Liver (tissue), 9 donors: ENCODE results near the gene CASD1. TPM values are rescaled to one million over a fixed set of nuclear protein-coding genes. Genes with fewer than 3 reads are reported as not detected.

ENCODE experiments used
- DNase-seq: peaks from one replicate; pipeline ENCODE4 v3.0.0-alpha.2; 2017; ENCODE audit warnings: low spot score
- H3K27ac ChIP-seq, 2 donors: one replicate each; pipeline ENCODE4 v1.7.0; 2013; ENCODE audit warnings: inconsistent platforms in 2 of 2, low read length in 2 of 2, control low read depth in 1 of 2, low read depth in 1 of 2, mild to moderate bottlenecking in 1 of 2
- H3K27me3 ChIP-seq, 4 donors: one replicate each; pipeline versions ENCODE4 v1.6.1 to v1.7.0; 2013; ENCODE audit warnings: low read length in 3 of 4, inconsistent platforms in 1 of 4, mild to moderate bottlenecking in 1 of 4, moderate library complexity in 1 of 4; ENCODE audit not compliant: control insufficient read depth in 4 of 4, insufficient read depth in 4 of 4
- H3K36me3 ChIP-seq, 4 donors: one replicate each; pipeline versions ENCODE4 v1.6.1 to v1.7.0; 2013; ENCODE audit warnings: low read length in 3 of 4, mild to moderate bottlenecking in 3 of 4, low read depth in 1 of 4, moderate library complexity in 1 of 4; ENCODE audit not compliant: control insufficient read depth in 4 of 4, insufficient read depth in 3 of 4
- H3K4me1 ChIP-seq, 4 donors: one replicate each; pipeline versions ENCODE4 v1.6.1 to v1.7.0; 2013; ENCODE audit warnings: low read length in 3 of 4, mild to moderate bottlenecking in 3 of 4, moderate library complexity in 1 of 4; ENCODE audit not compliant: control insufficient read depth in 4 of 4, insufficient read depth in 4 of 4
- H3K4me3 ChIP-seq, 3 donors: one replicate each; pipeline versions ENCODE4 v1.6.1 to v1.7.0; 2013; ENCODE audit warnings: low read length in 3 of 3, control low read depth in 1 of 3, low read depth in 1 of 3, mild to moderate bottlenecking in 1 of 3
- H3K9ac ChIP-seq, 2 donors: one replicate each; pipeline ENCODE4 v1.7.0; 2013; ENCODE audit warnings: low read length in 2 of 2, mild to moderate bottlenecking in 2 of 2, moderate library complexity in 2 of 2, control low read depth in 1 of 2, low read depth in 1 of 2
- H3K9me3 ChIP-seq, 4 donors: one replicate each; pipeline versions ENCODE4 v1.6.1 to v1.7.0; 2013; ENCODE audit warnings: low read length in 3 of 4; ENCODE audit not compliant: control insufficient read depth in 4 of 4
- FOXA1 ChIP-seq: IDR thresholded peaks from 2 replicates; pipeline ENCODE4 v1.6.1; 2016; ENCODE audit warnings: antibody characterized with exemption
- FOXA2 ChIP-seq: IDR thresholded peaks from 2 replicates; pipeline ENCODE4 v1.6.1; 2016; ENCODE audit warnings: antibody characterized with exemption
- GABPA ChIP-seq, 2 donors: IDR thresholded peaks in 1 of 2; conservative IDR thresholded peaks in 1 of 2; 2 replicates each; pipeline ENCODE4 v1.6.1; 2016; ENCODE audit warnings: antibody characterized with exemption in 2 of 2, mild to moderate bottlenecking in 1 of 2, moderate library complexity in 1 of 2
- HNF4A ChIP-seq, 2 donors: conservative IDR thresholded peaks; 2 replicates each; pipeline ENCODE4 v1.6.1; 2016; ENCODE audit warnings: antibody characterized with exemption in 2 of 2, mild to moderate bottlenecking in 2 of 2
- HNF4G ChIP-seq: IDR thresholded peaks from 2 replicates; pipeline ENCODE4 v1.6.1; 2016; ENCODE audit warnings: antibody characterized with exemption
- JUND ChIP-seq, 2 donors: IDR thresholded peaks; 2 replicates each; pipeline ENCODE4 v1.6.1; 2016; ENCODE audit warnings: antibody characterized with exemption in 2 of 2
- NR2F2 ChIP-seq: IDR thresholded peaks from 2 replicates; pipeline ENCODE4 v1.6.1; 2016; ENCODE audit warnings: antibody characterized with exemption
- RAD21 ChIP-seq, 2 donors: IDR thresholded peaks; 2 replicates each; pipeline ENCODE4 v1.6.1; 2016; ENCODE audit warnings: antibody characterized with exemption in 2 of 2, mild to moderate bottlenecking in 2 of 2
- RXRA ChIP-seq, 2 donors: IDR thresholded peaks; 2 replicates each; pipeline ENCODE4 v1.6.1; 2017 to 2018; ENCODE audit warnings: antibody characterized with exemption in 2 of 2, mild to moderate bottlenecking in 1 of 2
- SP1 ChIP-seq: IDR thresholded peaks from 2 replicates; pipeline ENCODE4 v1.6.1; 2018; ENCODE audit warnings: antibody characterized with exemption, mild to moderate bottlenecking
- YY1 ChIP-seq: IDR thresholded peaks from 2 replicates; pipeline ENCODE4 v1.6.1; 2016; ENCODE audit warnings: antibody characterized with exemption, mild to moderate bottlenecking
- WGBS: extraction: QIAGEN DNeasy Blood & Tissue Kit; methylation state at CpG from one replicate; pipeline ENCODE4 v1.1.7; 2013; 5-methylcytosine and 5-hydroxymethylcytosine counted together
- polyA plus RNA-seq, 2 donors: library from polyadenylated mRNA; stranded (reverse) in 1 of 2; unstranded in 1 of 2; fragments of 200-250 nt in 1 of 2; fragments of >200 nt in 1 of 2; fragmentation: Nextera tagmentation in 1 of 2; extraction: Ambion mirVana in 1 of 2; gene quantifications; one replicate each; pipeline versions ENCODE4 v1.2.1 to v1.2.3, GENCODE V29; 2013 to 2015
- total RNA-seq, 2 donors: library from RNA; depleted of rRNA; stranded (reverse); fragments of >200 nt; gene quantifications; one replicate each; pipeline ENCODE4 v1.2.3, GENCODE V29; 2014
- TF ChIP-seq, protein P1 (sequence below): fragments of 150-350 bp; IDR thresholded peaks from 2 replicates; pipeline ENCODE4 v1.5.1; 2017; ENCODE audit warnings: improper control_type of control experiment, low read depth, low read length; ENCODE audit not compliant: missing input control
- TF ChIP-seq, protein P2 (sequence below): IDR thresholded peaks from 2 replicates; pipeline ENCODE4 v1.6.1; 2016; ENCODE audit warnings: antibody characterized with exemption
- TF ChIP-seq, protein P3 (sequence below): IDR thresholded peaks from 2 replicates; pipeline ENCODE4 v1.6.1; 2016; ENCODE audit warnings: antibody characterized with exemption
- TF ChIP-seq, protein P4 (sequence below): IDR thresholded peaks from 2 replicates; pipeline ENCODE4 v1.6.1; 2016; ENCODE audit warnings: antibody characterized with exemption, mild to moderate bottlenecking
- donor health status: healthy.
- donor health status: healthy.
- donor health status: healthy.
- donor health status: healthy.
- donor health status: healthy.

CASD1 gene
- total and polyA plus RNA-seq, 4 donors = 3.8 to 14.1 (median 8.1) TPM

DNA sequence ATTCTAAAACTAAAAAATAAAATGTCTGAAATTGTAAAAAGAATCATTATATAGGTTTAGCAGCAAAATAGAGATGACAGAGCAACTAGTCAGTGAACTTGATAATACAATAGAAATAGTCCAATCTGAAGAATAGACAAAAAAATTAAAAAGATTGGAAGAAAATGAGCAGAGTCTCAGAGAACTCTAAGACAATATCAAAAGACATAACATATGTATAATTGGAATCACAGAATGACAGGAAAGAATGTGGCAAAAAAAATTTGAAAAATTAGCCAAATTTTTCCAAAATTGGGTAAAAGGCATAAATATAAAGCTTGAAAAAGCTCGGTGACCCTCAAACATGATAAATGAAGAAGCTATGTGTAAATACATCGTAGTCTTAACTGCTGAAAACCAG, 38.0 kb upstream of the CASD1 start:
- WGBS = 80% methylated on average over 2 of the region's 2 CpGs
- H3K36me3 ChIP-seq = no peaks in the 10 kb centered on the region

DNA sequence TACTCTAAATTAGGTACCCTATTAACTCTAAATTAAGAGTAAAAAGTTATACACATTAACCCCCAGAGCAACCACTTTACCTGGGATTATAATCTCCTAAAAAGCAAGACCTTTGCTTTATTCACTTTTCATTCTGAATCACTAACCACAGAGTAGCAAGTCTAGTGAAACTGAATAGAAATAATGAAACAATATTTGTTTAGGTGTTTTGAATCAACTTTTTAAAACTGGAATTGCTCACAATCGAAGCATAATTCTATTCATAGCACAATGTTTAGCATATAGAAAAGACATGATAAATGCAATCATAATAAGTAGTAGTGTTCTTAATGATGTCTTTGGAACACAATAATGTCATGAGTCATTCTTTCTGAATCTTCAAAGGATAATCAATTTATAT, 37.0 kb upstream of the CASD1 start:
- H3K9ac ChIP-seq = no peak overlapping the region
- TF ChIP-seq, protein P1, sequence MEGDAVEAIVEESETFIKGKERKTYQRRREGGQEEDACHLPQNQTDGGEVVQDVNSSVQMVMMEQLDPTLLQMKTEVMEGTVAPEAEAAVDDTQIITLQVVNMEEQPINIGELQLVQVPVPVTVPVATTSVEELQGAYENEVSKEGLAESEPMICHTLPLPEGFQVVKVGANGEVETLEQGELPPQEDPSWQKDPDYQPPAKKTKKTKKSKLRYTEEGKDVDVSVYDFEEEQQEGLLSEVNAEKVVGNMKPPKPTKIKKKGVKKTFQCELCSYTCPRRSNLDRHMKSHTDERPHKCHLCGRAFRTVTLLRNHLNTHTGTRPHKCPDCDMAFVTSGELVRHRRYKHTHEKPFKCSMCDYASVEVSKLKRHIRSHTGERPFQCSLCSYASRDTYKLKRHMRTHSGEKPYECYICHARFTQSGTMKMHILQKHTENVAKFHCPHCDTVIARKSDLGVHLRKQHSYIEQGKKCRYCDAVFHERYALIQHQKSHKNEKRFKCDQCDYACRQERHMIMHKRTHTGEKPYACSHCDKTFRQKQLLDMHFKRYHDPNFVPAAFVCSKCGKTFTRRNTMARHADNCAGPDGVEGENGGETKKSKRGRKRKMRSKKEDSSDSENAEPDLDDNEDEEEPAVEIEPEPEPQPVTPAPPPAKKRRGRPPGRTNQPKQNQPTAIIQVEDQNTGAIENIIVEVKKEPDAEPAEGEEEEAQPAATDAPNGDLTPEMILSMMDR = no peak
- no peak for TF ChIP-seq HNF4A (conservative IDR thresholded peaks at IDR 0.05)
- no peak for TF ChIP-seq YY1
- TF ChIP-seq, protein P2, sequence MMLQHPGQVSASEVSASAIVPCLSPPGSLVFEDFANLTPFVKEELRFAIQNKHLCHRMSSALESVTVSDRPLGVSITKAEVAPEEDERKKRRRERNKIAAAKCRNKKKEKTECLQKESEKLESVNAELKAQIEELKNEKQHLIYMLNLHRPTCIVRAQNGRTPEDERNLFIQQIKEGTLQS = no peak
- TF ChIP-seq, protein P3, sequence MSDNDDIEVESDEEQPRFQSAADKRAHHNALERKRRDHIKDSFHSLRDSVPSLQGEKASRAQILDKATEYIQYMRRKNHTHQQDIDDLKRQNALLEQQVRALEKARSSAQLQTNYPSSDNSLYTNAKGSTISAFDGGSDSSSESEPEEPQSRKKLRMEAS = no peak
- TF ChIP-seq JUND (IDR thresholded peaks at IDR 0.05) = no peak
- TF ChIP-seq SP1 = no peak
- TF ChIP-seq NR2F2 = no peak
- no peak for TF ChIP-seq RAD21 (IDR thresholded peaks at IDR 0.05)
- TF ChIP-seq GABPA (IDR thresholded peaks at IDR 0.05 in 1 of 2, conservative IDR thresholded peaks at IDR 0.05 in 1 of 2) = no peak
- no peak for TF ChIP-seq RXRA (IDR thresholded peaks at IDR 0.05)
- 83% methylated on average over 1 of the region's 1 CpG for WGBS
- H3K36me3 ChIP-seq = no peaks in the 10 kb centered on the region
- H3K4me3 ChIP-seq = no peak overlapping the region
- peaks cover 0 to 5% (median 0%) of the 10 kb centered on the region in 4 donors for H3K9me3 ChIP-seq
- no peak overlapping the region for H3K27ac ChIP-seq
- no peak for DNase-seq
- H3K27me3 ChIP-seq = peaks cover 0 to 3% (median 1%) of the 10 kb centered on the region in 4 donors
- no peaks in the 10 kb centered on the region for H3K4me1 ChIP-seq

More for the DNA sequence above, 38.0 kb upstream of the CASD1 start:
- Histone ChIP-seq H3K27me3 (peaks cover 0 to 2% (median 0%) of the 10 kb centered on the region in 4 donors), H3K9me3 (peaks cover 0 to 5% (median 0%) of the 10 kb centered on the region in 4 donors), H3K4me1 (no peaks in the 10 kb centered on the region), H3K27ac (no peak overlapping the region), H3K9ac (no peak overlapping the region), H3K4me3 (no peak overlapping the region)
- TF ChIP-seq, protein P4, sequence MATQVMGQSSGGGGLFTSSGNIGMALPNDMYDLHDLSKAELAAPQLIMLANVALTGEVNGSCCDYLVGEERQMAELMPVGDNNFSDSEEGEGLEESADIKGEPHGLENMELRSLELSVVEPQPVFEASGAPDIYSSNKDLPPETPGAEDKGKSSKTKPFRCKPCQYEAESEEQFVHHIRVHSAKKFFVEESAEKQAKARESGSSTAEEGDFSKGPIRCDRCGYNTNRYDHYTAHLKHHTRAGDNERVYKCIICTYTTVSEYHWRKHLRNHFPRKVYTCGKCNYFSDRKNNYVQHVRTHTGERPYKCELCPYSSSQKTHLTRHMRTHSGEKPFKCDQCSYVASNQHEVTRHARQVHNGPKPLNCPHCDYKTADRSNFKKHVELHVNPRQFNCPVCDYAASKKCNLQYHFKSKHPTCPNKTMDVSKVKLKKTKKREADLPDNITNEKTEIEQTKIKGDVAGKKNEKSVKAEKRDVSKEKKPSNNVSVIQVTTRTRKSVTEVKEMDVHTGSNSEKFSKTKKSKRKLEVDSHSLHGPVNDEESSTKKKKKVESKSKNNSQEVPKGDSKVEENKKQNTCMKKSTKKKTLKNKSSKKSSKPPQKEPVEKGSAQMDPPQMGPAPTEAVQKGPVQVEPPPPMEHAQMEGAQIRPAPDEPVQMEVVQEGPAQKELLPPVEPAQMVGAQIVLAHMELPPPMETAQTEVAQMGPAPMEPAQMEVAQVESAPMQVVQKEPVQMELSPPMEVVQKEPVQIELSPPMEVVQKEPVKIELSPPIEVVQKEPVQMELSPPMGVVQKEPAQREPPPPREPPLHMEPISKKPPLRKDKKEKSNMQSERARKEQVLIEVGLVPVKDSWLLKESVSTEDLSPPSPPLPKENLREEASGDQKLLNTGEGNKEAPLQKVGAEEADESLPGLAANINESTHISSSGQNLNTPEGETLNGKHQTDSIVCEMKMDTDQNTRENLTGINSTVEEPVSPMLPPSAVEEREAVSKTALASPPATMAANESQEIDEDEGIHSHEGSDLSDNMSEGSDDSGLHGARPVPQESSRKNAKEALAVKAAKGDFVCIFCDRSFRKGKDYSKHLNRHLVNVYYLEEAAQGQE = no peak
- no peak for TF ChIP-seq RAD21 (IDR thresholded peaks at IDR 0.05)
- TF ChIP-seq FOXA2 = no peak
- no peak for TF ChIP-seq HNF4A (conservative IDR thresholded peaks at IDR 0.05)
- TF ChIP-seq, protein P2 = no peak
- no peak for TF ChIP-seq SP1
- no peak for TF ChIP-seq HNF4G
- TF ChIP-seq YY1 = no peak
- TF ChIP-seq, protein P1 = no peak
- TF ChIP-seq FOXA1 = no peak
- no peak for DNase-seq
